SKM-1 treated with dmso at 0.1 percent for 144 hours (cell line): ENCODE data around the gene PRKCZ.
A peak's percentile ranks its signal among the peaks of the same experiment; 100 is the strongest.

Experiments
- DNase-seq: peaks from one replicate; lab custom pipeline; 2025; ENCODE audit not compliant: unreplicated experiment; lab: John Stamatoyannopoulos, UW

The PRKCZ gene

GRCh38 chr1:2204415-2205190 lies 154.4 kb downstream of the PRKCZ start:
- peak; percentile 79 for DNase-seq

GRCh38 chr1:2205191-2205952 lies 155.2 kb downstream of the PRKCZ start:
- DNase-seq, result peak; percentile 73

GRCh38 chr1:2206813-2207487 lies 156.7 kb downstream of the PRKCZ start:
- no peak for DNase-seq

GRCh38 chr1:2208309-2209239 lies 158.4 kb downstream of the PRKCZ start:
- no peak for DNase-seq

- DNase-seq, result no peak
These were observed 159.3 kb downstream of the PRKCZ start for GRCh38 chr1:2209400-2210083.

GRCh38 chr1:2210084-2210653 lies 160.0 kb downstream of the PRKCZ start:
- no peak for DNase-seq

GRCh38 chr1:2210786-2211185 lies 160.6 kb downstream of the PRKCZ start:
- DNase-seq, result no peak

GRCh38 chr1:2212274-2212531 lies 162.0 kb downstream of the PRKCZ start:
- DNase-seq, result no peak

GRCh38 chr1:2212532-2213491 lies 162.6 kb downstream of the PRKCZ start:
- no peak for DNase-seq

GRCh38 chr1:2213576-2214505 lies 163.6 kb downstream of the PRKCZ start:
- no peak for DNase-seq

GRCh38 chr1:2214541-2215241 lies 164.5 kb downstream of the PRKCZ start:
- no peak for DNase-seq

- DNase-seq, result no peak
These were observed 165.1 kb downstream of the PRKCZ start for GRCh38 chr1:2215329-2215728.

- no peak for DNase-seq
These were observed 165.9 kb downstream of the PRKCZ start for GRCh38 chr1:2215909-2216766.

GRCh38 chr1:2216767-2217058 lies 166.5 kb downstream of the PRKCZ start:
- no peak for DNase-seq

- no peak for DNase-seq
These were observed 171.1 kb downstream of the PRKCZ start for GRCh38 chr1:2221271-2221670.

GRCh38 chr1:2224170-2224584 lies 174.0 kb downstream of the PRKCZ start:
- DNase-seq, result no peak
